MM.1S (cell line): ENCODE results near the gene FASLG.

Source experiments
- CTCF ChIP-seq: fragments of 300-600 bp; sonication (generic); IDR thresholded peaks from 2 replicates; pipeline ENCODE4 v1.5.1; 2016; ENCODE audit warnings: antibody characterized with exemption, low read length, mixed read lengths
- EZH2 ChIP-seq: fragments of 300-600 bp; sonication (generic); optimal IDR thresholded peaks from 2 replicates; pipeline ENCODE3; 2017; ENCODE audit warnings: low read depth, mild to moderate bottlenecking, antibody characterized with exemption, low read length, mixed read lengths

DNA sequence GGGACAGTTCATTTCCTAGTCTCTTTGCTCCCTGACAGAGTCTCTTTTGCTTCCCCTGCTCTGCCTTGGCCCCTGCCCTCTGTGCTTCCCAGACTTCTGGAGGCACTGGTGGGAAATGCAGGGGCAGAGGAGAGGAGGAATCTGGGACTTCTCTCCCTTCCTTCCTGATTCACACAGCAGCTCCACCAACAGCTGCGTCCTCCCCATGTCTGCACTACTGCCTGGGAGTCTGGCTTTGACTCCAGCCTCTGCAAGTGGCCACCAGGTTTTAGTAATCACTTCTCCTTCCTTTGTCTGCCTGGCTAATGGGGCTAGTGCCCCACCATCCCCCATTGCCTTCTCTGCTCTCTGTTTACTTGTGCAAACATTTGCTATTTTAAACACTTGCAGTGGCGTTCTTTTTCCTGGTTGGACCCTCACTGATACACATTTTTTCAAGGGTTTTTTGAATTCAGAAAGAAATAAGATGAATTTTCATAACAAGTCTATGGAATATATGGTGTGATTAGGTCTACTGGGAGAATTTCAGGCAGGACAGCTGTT, 21.9 kb downstream of the FASLG start:
- TF ChIP-seq CTCF (no peak), EZH2 (no peak)
